Stimulated activated naive B cell treated with anti-CD40 and anti-IgM and Interleukin-4, amounts not matched to agents 10 μg/mL and 1 μg/mL and 100 μg/mL, for 72 hours (primary cell): Measurements from ENCODE around the gene TXNDC9.
"Not testable (repeated sequence)": the region's sequence is repeated elsewhere in the genome, so short reads cannot be mapped to it uniquely, and the experiment has no call there.

ENCODE experiments used
- ATAC-seq, 2 donors: fragments of 150-1000 bp; cut with Tn5 transposase; replicated peaks; 2 replicates each; pipeline ENCODE4 v1.10.0; 2021; ENCODE audit warnings: moderate library complexity in 1 of 2
- DNase-seq: peaks from one replicate; pipeline ENCODE4 v3.0.0; 2021
- H3K27ac Mint-ChIP-seq: one replicate; pipeline ENCODE4 v1.8.0; 2022; ENCODE audit warnings: mild to moderate bottlenecking, mixed read lengths
- H3K27me3 Mint-ChIP-seq, 2 donors: one replicate each; pipeline ENCODE4 v1.8.0; 2022; ENCODE audit warnings: mixed read lengths in 2 of 2
- H3K36me3 Mint-ChIP-seq, 2 donors: one replicate each; pipeline ENCODE4 v1.8.0; 2022; ENCODE audit warnings: mixed read lengths in 2 of 2, mild to moderate bottlenecking in 1 of 2
- H3K4me1 Mint-ChIP-seq, 2 donors: one replicate each; pipeline ENCODE4 v1.8.0; 2022; ENCODE audit warnings: mixed read lengths in 2 of 2, mild to moderate bottlenecking in 1 of 2
- H3K4me3 Mint-ChIP-seq, 2 donors: one replicate each; pipeline ENCODE4 v1.8.0; 2022; ENCODE audit warnings: mild to moderate bottlenecking in 2 of 2, mixed read lengths in 2 of 2, moderate library complexity in 1 of 2
- H3K9me3 Mint-ChIP-seq, 2 donors: one replicate each; pipeline ENCODE4 v1.8.0; 2022; ENCODE audit warnings: mixed read lengths in 2 of 2, mild to moderate bottlenecking in 1 of 2

The TXNDC9 gene

DNA sequence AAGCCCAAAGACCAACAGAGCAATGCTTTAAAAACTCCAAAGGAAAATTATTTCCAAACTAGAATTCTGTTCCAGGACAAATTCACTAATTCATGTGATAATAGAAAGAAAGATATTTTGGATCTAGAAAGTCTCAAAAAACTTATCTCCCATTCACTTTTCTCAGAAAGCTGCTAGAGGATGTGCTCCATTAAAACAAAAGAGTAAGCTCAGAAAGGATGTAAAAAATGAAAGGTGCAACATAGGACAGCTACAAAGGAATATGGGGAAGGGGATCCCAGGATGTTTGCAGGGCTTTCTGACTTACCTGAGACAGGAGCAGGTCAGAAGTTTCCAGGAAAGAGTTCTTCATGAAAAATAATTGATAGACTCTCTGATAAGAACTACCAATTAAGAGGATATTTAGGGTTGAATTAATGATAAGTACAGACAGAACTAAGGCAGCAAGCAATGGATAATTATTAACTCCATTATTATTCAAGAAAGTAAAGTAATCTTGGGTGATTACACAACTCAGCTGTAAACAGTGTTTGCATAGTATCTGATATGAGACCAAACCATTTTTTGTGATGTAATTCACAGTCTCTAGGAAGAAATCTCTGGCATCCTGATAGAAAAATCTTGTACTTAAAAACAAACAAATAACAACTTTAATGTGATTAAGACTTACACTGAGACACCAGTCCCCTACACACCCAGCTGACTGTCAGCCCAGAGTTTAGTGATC is 56.0 kb downstream of the TXNDC9 start:
- Mint-ChIP-seq H3K9me3 (peaks cover 16 to 24% of the 10 kb centered on the region in 2 donors), H3K27ac (no peak overlapping the region), H3K4me1 (peaks cover 0 to 5% of the 10 kb centered on the region in 2 donors), H3K4me3 (no peak overlapping the region), H3K36me3 (peaks cover 48 to 61% of the 10 kb centered on the region in 2 donors), H3K27me3 (peaks cover 0 to 4% of the 10 kb centered on the region in 2 donors)
- DNase-seq (no peak), ATAC-seq (no peak)

DNA sequence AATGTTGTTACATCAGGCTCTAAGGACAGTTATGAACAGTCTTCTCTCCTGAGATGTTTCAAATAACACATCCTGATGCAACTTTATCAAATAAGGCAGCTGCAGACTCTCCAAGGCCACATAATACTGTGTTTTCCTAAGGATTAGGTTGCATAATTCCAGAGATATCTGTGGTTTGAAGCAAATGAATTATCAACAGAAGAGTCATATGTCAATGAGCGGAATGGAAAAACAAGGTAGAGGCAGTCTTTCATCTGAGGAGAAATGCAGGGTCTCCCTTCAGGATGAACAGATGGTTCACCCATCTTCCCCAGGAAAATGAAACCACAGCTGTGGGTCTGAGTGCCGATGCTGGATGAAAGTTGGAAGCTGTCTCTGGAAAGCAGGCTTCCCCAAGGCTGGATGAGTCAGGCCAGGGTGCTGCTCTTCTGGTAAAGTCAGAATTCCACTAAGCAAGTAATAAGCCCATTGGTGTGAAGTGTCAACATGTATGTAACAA is 57.3 kb downstream of the TXNDC9 start:
- Mint-ChIP-seq H3K27ac (no peak overlapping the region), H3K4me3 (no peak overlapping the region), H3K4me1 (peaks cover 0 to 5% of the 10 kb centered on the region in 2 donors), H3K36me3 (peaks cover 37 to 49% of the 10 kb centered on the region in 2 donors), H3K27me3 (peaks cover 0 to 4% of the 10 kb centered on the region in 2 donors), H3K9me3 (peaks cover 16 to 24% of the 10 kb centered on the region in 2 donors)
- DNase-seq = no peak
- ATAC-seq = no peak

DNA sequence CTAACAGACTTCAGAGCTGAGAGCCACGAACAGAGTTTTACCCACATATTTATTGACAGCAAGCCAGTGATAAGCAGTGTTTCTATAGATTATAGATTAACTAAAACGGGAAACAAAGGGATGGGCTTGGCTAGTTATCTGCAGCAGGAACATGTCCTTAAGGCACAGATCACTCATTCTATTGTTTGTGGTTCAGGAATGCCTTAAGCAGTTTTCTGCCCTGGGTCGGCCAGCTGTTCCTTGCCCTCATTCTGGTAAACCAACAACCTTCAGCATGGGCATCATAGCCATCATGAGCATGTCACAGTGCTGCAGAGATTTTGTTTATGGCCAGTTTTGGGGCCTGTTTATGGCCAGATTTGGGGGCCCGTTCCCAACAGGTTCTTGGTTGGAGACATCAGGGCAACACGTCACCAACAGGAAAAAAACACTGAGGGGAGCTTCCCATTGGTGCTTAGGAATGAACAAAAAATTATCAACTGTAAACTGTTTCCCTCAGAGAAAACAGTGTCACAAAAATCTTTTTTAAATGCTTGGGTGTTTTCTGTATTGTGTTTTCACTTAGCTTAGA is 57.9 kb downstream of the TXNDC9 start:
- Mint-ChIP-seq H3K36me3 (peaks cover 34 to 45% of the 10 kb centered on the region in 2 donors), H3K9me3 (peaks cover 13 to 20% of the 10 kb centered on the region in 2 donors)
- not testable (repeated sequence) for H3K4me3 Mint-ChIP-seq, H3K4me1 Mint-ChIP-seq, H3K27ac Mint-ChIP-seq, DNase-seq, H3K27me3 Mint-ChIP-seq, ATAC-seq

DNA sequence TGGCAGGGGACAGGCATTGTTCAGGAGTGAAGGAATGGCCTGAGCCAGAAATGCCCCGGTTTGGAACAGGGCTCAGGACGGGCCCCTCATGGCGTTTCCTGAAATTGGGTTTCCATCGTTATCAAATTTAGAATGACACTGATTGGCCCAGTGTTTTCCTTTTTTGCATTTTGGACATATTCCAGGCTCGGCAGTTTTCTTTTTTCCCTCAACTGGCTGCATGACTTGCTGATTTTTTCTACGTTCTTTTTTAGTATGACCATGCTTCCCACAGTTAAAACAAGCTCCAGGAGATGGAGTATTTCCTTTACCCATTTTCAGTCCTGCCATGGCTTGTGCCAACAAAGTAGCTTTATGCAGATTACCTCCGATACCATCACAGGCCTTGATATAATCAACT is 60.3 kb downstream of the TXNDC9 start:
- peaks cover 0 to 5% of the 10 kb centered on the region in 2 donors for H3K4me1 Mint-ChIP-seq
- peaks cover 27 to 36% of the 10 kb centered on the region in 2 donors for H3K36me3 Mint-ChIP-seq
- peaks cover 0 to 4% of the 10 kb centered on the region in 2 donors for H3K27me3 Mint-ChIP-seq
- DNase-seq (no peak), ATAC-seq (no peak)
- no peak overlapping the region for H3K4me3 Mint-ChIP-seq
- H3K9me3 Mint-ChIP-seq = peaks cover 17% of the 10 kb centered on the region in 2 donors
- no peak overlapping the region for H3K27ac Mint-ChIP-seq
